Ramos (cell line): ENCODE data around the gene ARHGEF4.
"Not testable (repeated sequence)": the region's sequence is repeated elsewhere in the genome, so short reads cannot be mapped to it uniquely, and the experiment has no call there.

Source experiments
- in situ Hi-C: fragments of 300-500 bp; cut with MboI; formaldehyde crosslinking; loops from one replicate; pipeline ENCODE4 v1.14.3; 2022; ENCODE audit warnings: low sequenced_read_pairs; ENCODE audit not compliant: unreplicated experiment

Gene ARHGEF4

GRCh38 chr2:130963849-130964793 is 127.4 kb downstream of the ARHGEF4 start:
- in situ Hi-C loops, result no loop called here

- in situ Hi-C loops, result no loop called here
These were observed 128.2 kb downstream of the ARHGEF4 start for GRCh38 chr2:130964931-130965330.

GRCh38 chr2:130966149-130966774 is 129.5 kb downstream of the ARHGEF4 start:
- in situ Hi-C loops, result no loop called here

GRCh38 chr2:130966775-130967490 is 130.2 kb downstream of the ARHGEF4 start:
- in situ Hi-C loops, result no loop called here

- in situ Hi-C loops, result no loop called here
These were observed 135.7 kb downstream of the ARHGEF4 start for GRCh38 chr2:130972410-130972809.

- in situ Hi-C loops, result no loop called here
These were observed 139.0 kb downstream of the ARHGEF4 start for GRCh38 chr2:130975729-130976128.

- in situ Hi-C loops, result no loop called here
These were observed 140.0 kb downstream of the ARHGEF4 start for GRCh38 chr2:130976591-130977237.

GRCh38 chr2:130977461-130978050 is 140.8 kb downstream of the ARHGEF4 start:
- in situ Hi-C loops, result no loop called here

GRCh38 chr2:130981667-130982066 is 145.0 kb downstream of the ARHGEF4 start:
- in situ Hi-C loops, result no loop called here

GRCh38 chr2:130985206-130985780 is 148.6 kb downstream of the ARHGEF4 start:
- in situ Hi-C loops, result no loop called here

GRCh38 chr2:130985831-130986649 is 149.3 kb downstream of the ARHGEF4 start:
- in situ Hi-C loops, result no loop called here

GRCh38 chr2:130986890-130987493 is 150.3 kb downstream of the ARHGEF4 start:
- in situ Hi-C loops, result no loop called here

GRCh38 chr2:130987519-130988425 is 151.1 kb downstream of the ARHGEF4 start:
- in situ Hi-C loops, result no loop called here

- in situ Hi-C loops, result not testable (repeated sequence)
These were observed 154.7 kb downstream of the ARHGEF4 start for GRCh38 chr2:130991446-130991845.

- in situ Hi-C loops, result not testable (repeated sequence)
These were observed 155.3 kb downstream of the ARHGEF4 start for GRCh38 chr2:130992003-130992402.

- in situ Hi-C loops, result no loop called here
These were observed 160.0 kb downstream of the ARHGEF4 start for GRCh38 chr2:130996691-130997090.

GRCh38 chr2:130997198-130997597 is 160.5 kb downstream of the ARHGEF4 start:
- in situ Hi-C loops, result no loop called here
